ENCODE measurements around the gene MON1B. TPM values are rescaled to one million over a fixed set of nuclear protein-coding genes. Genes with fewer than 3 reads are reported as not detected.
A peak's percentile ranks its signal among the peaks of the same experiment; 100 is the strongest.

The MON1B gene
- total RNA-seq, 4 donors from 2014 or later: 35.6 to 119 (median 55.9) TPM

DNA sequence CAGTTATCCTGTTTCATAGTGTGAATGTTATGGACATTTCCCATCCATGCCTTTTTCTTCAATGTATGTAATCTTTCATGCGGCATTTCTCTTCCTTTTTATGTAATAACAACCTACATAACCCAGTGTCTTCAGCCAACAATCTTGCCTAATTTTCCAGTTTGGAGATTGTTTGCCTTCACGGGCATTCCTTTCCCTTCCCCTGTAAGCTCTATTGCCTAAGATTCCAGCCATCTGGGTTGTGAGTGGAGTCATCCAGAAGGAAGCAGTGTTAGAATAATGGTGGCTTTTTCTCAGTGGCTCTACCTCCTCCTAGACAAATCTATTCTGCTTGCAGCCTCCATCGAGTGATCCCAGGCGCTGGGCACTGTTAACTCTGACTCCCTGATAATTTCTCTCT, 30.5 kb downstream of the MON1B start:
- TF ChIP-seq, protein P1, sequence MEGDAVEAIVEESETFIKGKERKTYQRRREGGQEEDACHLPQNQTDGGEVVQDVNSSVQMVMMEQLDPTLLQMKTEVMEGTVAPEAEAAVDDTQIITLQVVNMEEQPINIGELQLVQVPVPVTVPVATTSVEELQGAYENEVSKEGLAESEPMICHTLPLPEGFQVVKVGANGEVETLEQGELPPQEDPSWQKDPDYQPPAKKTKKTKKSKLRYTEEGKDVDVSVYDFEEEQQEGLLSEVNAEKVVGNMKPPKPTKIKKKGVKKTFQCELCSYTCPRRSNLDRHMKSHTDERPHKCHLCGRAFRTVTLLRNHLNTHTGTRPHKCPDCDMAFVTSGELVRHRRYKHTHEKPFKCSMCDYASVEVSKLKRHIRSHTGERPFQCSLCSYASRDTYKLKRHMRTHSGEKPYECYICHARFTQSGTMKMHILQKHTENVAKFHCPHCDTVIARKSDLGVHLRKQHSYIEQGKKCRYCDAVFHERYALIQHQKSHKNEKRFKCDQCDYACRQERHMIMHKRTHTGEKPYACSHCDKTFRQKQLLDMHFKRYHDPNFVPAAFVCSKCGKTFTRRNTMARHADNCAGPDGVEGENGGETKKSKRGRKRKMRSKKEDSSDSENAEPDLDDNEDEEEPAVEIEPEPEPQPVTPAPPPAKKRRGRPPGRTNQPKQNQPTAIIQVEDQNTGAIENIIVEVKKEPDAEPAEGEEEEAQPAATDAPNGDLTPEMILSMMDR (IDR thresholded peaks at IDR 0.05): no peak
- TF ChIP-seq EP300 (IDR thresholded peaks at IDR 0.05; ENCODE audit: low read depth) (no peak), POLR2AphosphoS5 (IDR thresholded peaks at IDR 0.05) (no peak), POLR2A (IDR thresholded peaks at IDR 0.05) (no peak)

DNA sequence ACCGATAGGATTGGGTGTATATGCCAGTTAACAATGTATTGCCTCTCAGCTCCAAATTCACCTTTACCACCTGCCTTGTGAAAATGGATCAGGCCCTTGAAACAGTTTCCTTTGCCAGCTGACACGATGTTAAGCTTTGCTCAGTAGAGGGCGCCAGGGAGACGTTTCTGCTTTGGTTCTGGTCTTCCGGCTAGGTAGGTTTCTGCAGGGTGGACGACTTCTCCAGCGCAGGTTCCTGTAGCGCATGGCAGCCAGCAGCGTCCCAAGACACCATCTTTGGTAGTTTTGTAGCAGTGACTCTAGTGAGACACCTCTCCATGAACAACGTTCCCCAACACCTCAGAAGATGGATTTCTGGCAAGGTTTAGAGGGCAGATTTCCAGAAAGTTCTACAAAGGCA, 32.2 kb downstream of the MON1B start:
- no peaks in the 10 kb centered on the region for H3K4me1 ChIP-seq
- H3K4me3 ChIP-seq: no peak overlapping the region
- H3K27me3 ChIP-seq: peaks cover 11% of the 10 kb centered on the region
- TF ChIP-seq, protein P1 (IDR thresholded peaks at IDR 0.05): peak in 2 of 5 experiments; percentile 25 to 27
- no peak for TF ChIP-seq POLR2AphosphoS5 (IDR thresholded peaks at IDR 0.05)
- H3K27ac ChIP-seq: no peak overlapping the region
- WGBS, 2 donors (ENCODE audit: low coverage in 1 of 2): 60 to 65% methylated on average over 3 to 10 of the region's 10 CpGs
- no peaks in the 10 kb centered on the region for H3K36me3 ChIP-seq
- no peaks in the 10 kb centered on the region for H3K9me3 ChIP-seq
- no peak for DNase-seq
- in situ Hi-C loops (cut with MboI; ENCODE audit: low pct_ligation_motif_present in 1 of 4, low pct_unique_long_range_greater_than_20kb in 1 of 4, low sequenced_read_pairs in 3 of 4): no loop called here
- intact Hi-C loops (cut with DNase I; ENCODE audit: low total_unique reads): no loop called here

More for the DNA sequence above, 30.5 kb downstream of the MON1B start:
- peaks cover 7% of the 10 kb centered on the region for H3K27me3 ChIP-seq
- H3K4me1 ChIP-seq: no peaks in the 10 kb centered on the region
- no peak overlapping the region for H3K27ac ChIP-seq
- WGBS, 2 donors (ENCODE audit: low coverage in 1 of 2): 71 to 83% methylated on average over 1 to 4 of the region's 4 CpGs
- no peak overlapping the region for H3K4me3 ChIP-seq
- intact Hi-C loops (cut with DNase I; ENCODE audit: low total_unique reads) (no loop called here), in situ Hi-C loops (cut with MboI; ENCODE audit: low pct_ligation_motif_present in 1 of 4, low pct_unique_long_range_greater_than_20kb in 1 of 4, low sequenced_read_pairs in 3 of 4) (no loop called here)
- no peaks in the 10 kb centered on the region for H3K9me3 ChIP-seq
- DNase-seq: no peak
- H3K36me3 ChIP-seq: no peaks in the 10 kb centered on the region

DNA sequence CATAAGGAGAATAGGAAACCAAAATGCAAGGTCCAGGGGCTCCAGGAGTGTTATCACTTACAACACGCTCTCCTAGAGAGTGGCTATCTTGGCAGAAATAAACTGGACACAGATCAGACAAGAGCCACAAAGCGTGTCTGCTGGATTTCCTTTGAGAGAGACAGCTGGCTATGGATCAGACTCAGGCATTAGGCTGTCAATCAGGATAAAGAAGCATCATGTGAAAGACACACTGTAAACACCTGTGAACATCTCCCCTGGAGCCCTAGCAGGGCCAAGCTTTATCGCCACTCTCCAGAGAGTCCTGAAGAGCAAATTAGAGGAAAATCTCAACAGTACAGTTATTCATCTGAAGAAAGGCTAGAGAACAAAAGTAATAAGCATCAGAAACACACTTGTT, 34.2 kb downstream of the MON1B start:
- Histone ChIP-seq H3K27ac (no peak overlapping the region), H3K9me3 (no peaks in the 10 kb centered on the region), H3K36me3 (no peaks in the 10 kb centered on the region), H3K4me1 (no peaks in the 10 kb centered on the region), H3K4me3 (no peak overlapping the region), H3K27me3 (peaks cover 11% of the 10 kb centered on the region)
- DNase-seq: no peak
- in situ Hi-C loops (cut with MboI; ENCODE audit: low pct_ligation_motif_present in 1 of 4, low pct_unique_long_range_greater_than_20kb in 1 of 4, low sequenced_read_pairs in 3 of 4) (loop anchor here in 1 of 4 donors (5.0 kb wide), 1 partner anchor 362 kb away; no protein-coding TSS in a partner anchor), intact Hi-C loops (cut with DNase I; ENCODE audit: low total_unique reads) (no loop called here)
- 93 to 100% methylated on average over 1 to 3 of the region's 3 CpGs for WGBS, 2 donors (ENCODE audit: low coverage in 1 of 2)
- TF ChIP-seq EP300 (IDR thresholded peaks at IDR 0.05; ENCODE audit: low read depth) (no peak), POLR2A (IDR thresholded peaks at IDR 0.05) (no peak), POLR2AphosphoS5 (IDR thresholded peaks at IDR 0.05) (no peak)
- TF ChIP-seq, protein P1 (IDR thresholded peaks at IDR 0.05): no peak

DNA sequence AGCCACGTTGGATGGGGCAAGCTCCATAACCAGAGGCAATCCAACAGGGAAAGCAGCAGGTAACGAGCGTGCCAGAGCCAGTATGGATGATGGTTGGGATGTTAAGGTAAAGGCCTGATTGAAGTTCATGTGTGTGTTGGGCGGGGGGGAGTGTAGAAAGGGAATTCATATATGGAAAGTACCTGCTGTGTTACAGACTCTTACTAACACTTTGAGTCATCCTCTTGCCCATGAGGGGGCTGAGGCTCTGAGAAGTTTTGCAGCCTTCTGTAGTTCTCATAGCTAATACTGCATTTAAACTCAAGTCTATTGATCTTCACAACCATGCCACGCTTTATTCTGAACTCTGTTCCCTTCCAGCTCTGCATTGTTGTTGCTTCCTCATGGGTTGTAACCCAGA, 36.8 kb downstream of the MON1B start:
- Histone ChIP-seq H3K9me3 (no peaks in the 10 kb centered on the region), H3K27ac (no peak overlapping the region), H3K27me3 (peaks cover 17% of the 10 kb centered on the region), H3K4me3 (no peak overlapping the region), H3K36me3 (no peaks in the 10 kb centered on the region), H3K4me1 (no peaks in the 10 kb centered on the region)
- in situ Hi-C loops (cut with MboI; ENCODE audit: low pct_ligation_motif_present in 1 of 4, low pct_unique_long_range_greater_than_20kb in 1 of 4, low sequenced_read_pairs in 3 of 4) (loop anchor here in 1 of 4 donors (5.0 kb wide), 1 partner anchor 360 kb away; no protein-coding TSS in a partner anchor), intact Hi-C loops (cut with DNase I; ENCODE audit: low total_unique reads) (no loop called here)
- TF ChIP-seq POLR2AphosphoS5 (IDR thresholded peaks at IDR 0.05) (no peak), POLR2A (IDR thresholded peaks at IDR 0.05) (no peak), EP300 (IDR thresholded peaks at IDR 0.05; ENCODE audit: low read depth) (no peak)
- TF ChIP-seq, protein P1 (IDR thresholded peaks at IDR 0.05): no peak
- 74 to 80% methylated on average over 5 of the region's 5 CpGs for WGBS, 2 donors (ENCODE audit: low coverage in 1 of 2)
- no peak for DNase-seq

All from transverse colon (tissue), 4 donors.